Activated CD8-positive, alpha-beta T cell treated with anti-CD3 and anti-CD28 coated beads for 36 hours (primary cell): ENCODE data around the gene SSR4. TPM values are rescaled to one million over a fixed set of nuclear protein-coding genes. Genes with fewer than 3 reads are reported as not detected.

Experiments
- ATAC-seq: fragments of 200-7000 bp; cut with Tn5 transposase; one replicate; pipeline ENCODE4 v1.10.0; 2021; ENCODE audit warnings: mild to moderate bottlenecking, moderate library complexity
- CTCF ChIA-PET: fragments of 350-600 bp; sonication (Branson Sonifier 250); formaldehyde crosslinking; loops from one replicate; lab custom pipeline; 2021; ENCODE audit warnings: antibody characterized with exemption; lab: Charles Lee
- POLR2A ChIA-PET: fragments of 350-600 bp; sonication (Branson Sonifier 250); formaldehyde crosslinking; loops from one replicate; lab custom pipeline; 2021; ENCODE audit warnings: antibody characterized with exemption; lab: Charles Lee
- DNase-seq: peaks from one replicate; pipeline ENCODE4 v3.0.0-alpha.2; 2020
- H3K27ac Mint-ChIP-seq: one replicate; pipeline ENCODE4 v1.8.0; 2021; ENCODE audit warnings: mild to moderate bottlenecking, mixed read lengths
- H3K27me3 Mint-ChIP-seq: one replicate; pipeline ENCODE4 v1.8.0; 2021; ENCODE audit warnings: mixed read lengths
- H3K36me3 Mint-ChIP-seq: one replicate; pipeline ENCODE4 v1.8.0; 2021; ENCODE audit warnings: low read depth, mixed read lengths
- H3K4me1 Mint-ChIP-seq: one replicate; pipeline ENCODE4 v1.8.0; 2021; ENCODE audit warnings: low read depth, mixed read lengths
- H3K4me3 Mint-ChIP-seq: one replicate; pipeline ENCODE4 v1.8.0; 2021; ENCODE audit warnings: mild to moderate bottlenecking, moderate library complexity, mixed read lengths
- H3K9me3 Mint-ChIP-seq: one replicate; pipeline ENCODE4 v1.8.0; 2021; ENCODE audit warnings: mixed read lengths
- CTCF ChIP-seq: fragments of 200-600 bp; IDR thresholded peaks from one replicate; pipeline ENCODE4 v1.8.0; 2022; ENCODE audit warnings: antibody characterized with exemption, mild to moderate bottlenecking
- intact Hi-C: fragments of 100-400 bp; cut with micrococcal nuclease; formaldehyde crosslinking; loops from one replicate; pipeline ENCODE4 v1.10.0; 2022
- total RNA-seq, 2 experiments: library from RNA; stranded (reverse); gene quantifications; one replicate each; pipeline ENCODE4 v1.2.3, GENCODE V29; 2021

Gene SSR4
- total RNA-seq, 2 experiments from 2014 or later = 152 to 153 TPM

- Mint-ChIP-seq H3K9me3 (no peaks in the 10 kb centered on the region), H3K4me1 (peaks cover 14% of the 10 kb centered on the region), H3K36me3 (no peaks in the 10 kb centered on the region), H3K4me3 (no peak overlapping the region), H3K27ac (no peak overlapping the region), H3K27me3 (peaks cover 3% of the 10 kb centered on the region)
- POLR2A ChIA-PET = no interaction called here
- no peak for DNase-seq
- no peak for TF ChIP-seq CTCF
- intact Hi-C loops = no loop called here
- ATAC-seq = no peak
- CTCF ChIA-PET = no interaction called here
Observed at GRCh38 chrX:153827016-153827415, 32.5 kb downstream of the SSR4 start.

DNA sequence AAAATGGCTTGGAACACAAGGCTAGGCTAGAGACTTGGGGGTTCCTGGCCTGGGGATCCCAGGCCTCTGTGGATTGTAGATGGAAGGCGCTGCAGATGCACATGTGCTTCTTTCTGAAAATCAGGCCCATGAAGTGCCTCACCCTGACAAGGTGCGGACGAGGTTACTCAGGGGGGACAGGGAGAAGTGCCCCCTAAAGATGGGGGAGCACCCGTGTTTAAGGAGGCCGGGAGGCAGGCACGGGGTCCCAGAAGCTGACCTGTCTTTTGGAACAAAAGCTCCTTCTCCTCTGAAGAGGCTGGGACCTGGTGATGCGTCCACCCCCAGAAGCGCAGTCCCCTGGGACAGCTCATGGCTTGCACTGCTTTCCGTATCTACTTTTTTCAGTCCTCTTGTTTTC is 33.4 kb downstream of the SSR4 start:
- H3K27ac Mint-ChIP-seq = no peak overlapping the region
- no peak for DNase-seq
- TF ChIP-seq CTCF = no peak
- ATAC-seq = no peak
- H3K27me3 Mint-ChIP-seq = peaks cover 5% of the 10 kb centered on the region
- POLR2A ChIA-PET = interaction anchor here (0.8 kb wide), 1 partner anchor 9 kb away, joined by 3 read pairs; no protein-coding TSS in a partner anchor
- no peaks in the 10 kb centered on the region for H3K36me3 Mint-ChIP-seq
- intact Hi-C loops = no loop called here
- no peak overlapping the region for H3K4me3 Mint-ChIP-seq
- peaks cover 6% of the 10 kb centered on the region for H3K4me1 Mint-ChIP-seq
- H3K9me3 Mint-ChIP-seq = no peaks in the 10 kb centered on the region
- CTCF ChIA-PET = no interaction called here

DNA sequence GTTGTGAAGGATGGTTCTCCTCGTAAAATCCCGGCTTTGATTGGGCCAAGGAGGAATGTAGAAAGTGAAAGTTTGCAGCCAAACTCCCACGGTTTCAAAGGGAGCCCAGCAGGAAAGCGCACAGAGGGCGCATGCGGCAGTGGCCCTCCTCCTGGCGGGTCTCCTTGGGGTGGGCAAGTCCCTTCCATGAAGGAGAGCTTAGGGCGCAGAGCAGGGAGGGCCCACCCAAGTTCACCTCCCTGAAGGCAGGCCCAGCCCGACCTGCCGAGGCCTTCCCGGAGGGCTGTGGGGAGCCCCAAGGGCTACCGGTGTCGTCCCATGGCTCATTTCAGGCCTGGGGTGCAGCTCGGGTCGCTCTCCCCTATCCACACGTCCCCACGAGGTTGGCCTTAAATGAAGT is 33.8 kb downstream of the SSR4 start:
- no peak overlapping the region for H3K4me3 Mint-ChIP-seq
- no peak for ATAC-seq
- CTCF ChIA-PET = no interaction called here

GRCh38 chrX:153828723-153829548 is 34.5 kb downstream of the SSR4 start:
- H3K9me3 Mint-ChIP-seq = no peaks in the 10 kb centered on the region
- ChIA-PET POLR2A (no interaction called here), CTCF (no interaction called here)
- H3K36me3 Mint-ChIP-seq = no peaks in the 10 kb centered on the region
- peaks cover 6% of the 10 kb centered on the region for H3K4me1 Mint-ChIP-seq
- no peak overlapping the region for H3K27ac Mint-ChIP-seq
- TF ChIP-seq CTCF = no peak
- H3K4me3 Mint-ChIP-seq = peak overlapping the region; percentile 19
- intact Hi-C loops = no loop called here
- no peak for DNase-seq
- peaks cover 5% of the 10 kb centered on the region for H3K27me3 Mint-ChIP-seq
- peak; percentile 21 for ATAC-seq

More for the DNA sequence above, 33.8 kb downstream of the SSR4 start:
- intact Hi-C loops = no loop called here
- POLR2A ChIA-PET = no interaction called here
- Mint-ChIP-seq H3K4me1 (peaks cover 6% of the 10 kb centered on the region), H3K9me3 (no peaks in the 10 kb centered on the region), H3K36me3 (no peaks in the 10 kb centered on the region), H3K27me3 (peaks cover 5% of the 10 kb centered on the region), H3K27ac (no peak overlapping the region)
- no peak for DNase-seq
- TF ChIP-seq CTCF = no peak

DNA sequence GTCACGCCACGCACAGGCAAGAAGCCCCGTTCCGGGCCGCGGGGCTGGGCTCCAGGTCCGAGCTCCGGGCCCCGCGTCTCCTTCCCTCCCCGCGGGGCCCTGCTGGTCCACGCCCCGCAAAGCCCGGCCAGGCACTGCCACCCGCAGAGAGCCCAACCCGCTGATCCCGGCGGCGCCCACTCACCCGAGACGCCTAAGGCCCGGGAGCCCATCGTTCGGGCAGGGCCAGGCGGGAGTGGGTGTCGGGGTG is 35.0 kb downstream of the SSR4 start:
- TF ChIP-seq CTCF = no peak
- Mint-ChIP-seq H3K36me3 (no peaks in the 10 kb centered on the region), H3K4me1 (peaks cover 6% of the 10 kb centered on the region), H3K9me3 (no peaks in the 10 kb centered on the region), H3K27ac (no peak overlapping the region), H3K27me3 (peaks cover 5% of the 10 kb centered on the region), H3K4me3 (peak overlapping the region; percentile 19)
- ChIA-PET POLR2A (no interaction called here), CTCF (no interaction called here)
- ATAC-seq = no peak
- DNase-seq = no peak
- intact Hi-C loops = no loop called here
